Ecto neural progenitor cell (in vitro differentiated cells): ENCODE results near the gene CREB5.

Source experiments
- DNase-seq: peaks from one replicate; pipeline ENCODE4 v3.0.0-alpha.2; 2018; ENCODE audit warnings: low spot score

Gene CREB5

DNA sequence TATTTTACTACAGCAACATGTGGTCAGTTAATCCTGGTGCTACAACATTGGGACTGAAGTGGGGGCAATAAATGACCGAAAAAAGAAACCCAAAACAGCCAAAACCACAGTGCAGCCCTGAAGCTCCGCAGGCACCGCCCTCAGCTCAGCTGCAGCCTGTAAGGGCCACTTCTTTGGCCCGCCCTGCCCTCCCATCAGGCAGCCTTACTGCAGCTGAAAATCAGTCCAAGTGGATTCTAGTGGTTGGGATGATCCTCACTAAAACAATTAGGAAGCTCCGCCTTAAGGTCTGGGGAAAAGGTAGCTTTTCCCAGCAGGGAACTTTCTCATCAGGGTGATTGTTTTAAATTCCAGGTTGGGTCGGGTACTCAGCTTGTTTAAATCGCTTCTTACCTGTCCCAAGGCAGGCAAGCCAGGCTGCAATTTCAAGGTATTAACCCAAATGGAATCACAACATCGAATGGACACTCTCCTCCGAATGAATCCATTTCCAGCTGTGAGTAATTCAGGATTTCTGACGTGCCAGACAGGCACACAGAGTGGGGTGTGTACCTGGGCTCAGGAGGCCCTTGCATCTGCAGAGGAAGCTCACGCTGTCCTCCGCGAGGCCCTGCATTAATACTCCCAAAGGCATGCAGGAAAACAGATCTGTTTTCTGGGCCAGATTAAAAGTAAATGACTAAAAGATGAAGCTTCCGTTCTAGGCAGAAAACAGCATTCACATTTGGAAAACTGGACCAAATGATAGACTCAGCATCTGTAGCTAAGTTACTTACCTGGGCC, 104.3 kb downstream of the CREB5 start:
- DNase-seq: no peak

- DNase-seq: no peak
These were observed 104.9 kb downstream of the CREB5 start for GRCh38 chr7:28517206-28517605.

- DNase-seq: no peak
These were observed 105.3 kb downstream of the CREB5 start for GRCh38 chr7:28517606-28518005.

GRCh38 chr7:28520074-28521015, 108.0 kb downstream of the CREB5 start:
- no peak for DNase-seq

GRCh38 chr7:28524978-28525377, 112.7 kb downstream of the CREB5 start:
- no peak for DNase-seq

DNA sequence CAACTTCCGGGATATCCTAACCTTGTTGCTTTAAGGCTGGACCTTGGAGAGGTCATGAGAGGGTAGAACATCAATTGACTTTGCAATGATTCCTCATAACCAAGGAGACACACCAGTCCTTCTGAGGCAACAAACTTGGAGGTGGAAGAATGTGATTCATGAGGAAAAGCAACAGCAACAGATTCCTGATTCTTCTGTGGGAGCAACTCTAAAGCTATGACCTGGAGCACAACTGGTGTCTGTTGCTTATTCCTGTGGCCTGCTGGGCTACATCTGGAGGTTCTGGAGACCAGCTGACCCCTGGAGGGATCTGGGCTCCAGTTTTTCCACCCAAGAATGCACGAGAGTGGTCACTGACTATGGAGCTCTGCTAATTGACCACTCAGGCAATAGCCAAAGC, 116.6 kb downstream of the CREB5 start:
- no peak for DNase-seq

GRCh38 chr7:28529755-28530154, 117.4 kb downstream of the CREB5 start:
- DNase-seq: no peak

DNA sequence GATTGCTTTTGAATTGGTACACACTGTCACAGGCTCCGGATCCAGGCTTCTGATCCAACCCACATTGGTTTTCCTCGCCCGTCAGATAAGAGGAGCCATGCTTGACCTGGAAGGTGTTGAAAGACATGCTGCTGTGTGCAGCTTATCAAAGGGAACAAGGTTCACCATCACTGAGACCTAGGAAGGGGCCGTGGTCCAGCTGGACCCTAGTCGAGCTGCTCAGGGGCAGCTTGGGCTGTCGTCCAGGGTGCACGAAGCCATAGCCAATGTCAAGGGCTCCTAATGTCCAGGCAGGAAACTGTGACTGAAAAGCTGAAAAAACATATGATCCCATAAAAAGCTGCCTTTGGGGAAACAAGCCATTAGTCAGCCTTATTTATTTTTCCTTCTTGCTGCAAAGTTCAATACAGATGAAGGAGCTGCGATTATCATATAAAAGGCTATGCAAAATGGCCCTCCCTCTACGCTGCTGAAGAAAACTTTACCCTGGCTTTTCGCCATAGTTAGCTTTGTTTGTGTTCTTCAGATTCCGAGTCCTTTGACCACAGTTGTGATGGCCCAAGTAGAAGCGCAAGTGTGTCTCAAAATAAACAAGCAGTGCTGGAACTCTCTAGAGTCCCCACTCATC, 118.0 kb downstream of the CREB5 start:
- no peak for DNase-seq

DNA sequence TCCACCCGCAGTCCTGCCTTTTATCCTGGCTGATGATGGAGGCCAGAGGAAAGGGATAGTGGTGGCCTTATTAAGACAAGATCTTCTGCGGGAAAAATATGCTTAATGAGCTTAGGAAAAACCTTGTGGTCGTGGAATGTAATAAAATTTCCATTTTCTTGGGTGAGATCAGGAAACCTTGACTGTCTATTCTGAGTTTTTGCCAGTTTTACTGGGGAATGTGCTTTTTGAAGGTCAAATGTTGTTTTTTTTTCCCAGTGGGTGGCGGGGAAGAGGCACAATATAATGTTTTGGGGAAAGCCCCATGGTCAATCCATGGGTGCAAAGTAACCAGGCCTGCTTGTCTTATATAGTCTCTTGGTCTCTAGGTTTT, 118.5 kb downstream of the CREB5 start:
- no peak for DNase-seq

- no peak for DNase-seq
These were observed 119.0 kb downstream of the CREB5 start for GRCh38 chr7:28531291-28531690.

GRCh38 chr7:28532181-28532580, 119.9 kb downstream of the CREB5 start:
- DNase-seq: no peak

DNA sequence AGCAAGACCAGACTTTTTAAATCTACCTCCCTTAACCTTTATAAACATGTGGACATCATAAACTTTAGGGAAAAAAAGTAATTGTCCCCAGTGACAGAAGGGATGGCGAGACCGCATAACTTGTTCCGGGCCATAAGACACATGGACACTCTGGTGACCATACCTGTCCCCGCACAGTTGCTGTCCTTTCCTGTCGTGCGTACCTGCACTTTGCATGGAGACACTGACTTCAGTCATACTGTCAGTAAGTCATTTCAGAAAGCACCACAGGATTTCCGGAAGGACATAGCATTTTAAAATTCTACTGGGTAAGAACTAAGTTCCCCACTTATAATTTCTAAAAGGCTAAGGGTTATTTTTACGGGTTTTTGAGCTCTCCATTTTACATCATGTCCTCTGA, 120.9 kb downstream of the CREB5 start:
- no peak for DNase-seq

DNA sequence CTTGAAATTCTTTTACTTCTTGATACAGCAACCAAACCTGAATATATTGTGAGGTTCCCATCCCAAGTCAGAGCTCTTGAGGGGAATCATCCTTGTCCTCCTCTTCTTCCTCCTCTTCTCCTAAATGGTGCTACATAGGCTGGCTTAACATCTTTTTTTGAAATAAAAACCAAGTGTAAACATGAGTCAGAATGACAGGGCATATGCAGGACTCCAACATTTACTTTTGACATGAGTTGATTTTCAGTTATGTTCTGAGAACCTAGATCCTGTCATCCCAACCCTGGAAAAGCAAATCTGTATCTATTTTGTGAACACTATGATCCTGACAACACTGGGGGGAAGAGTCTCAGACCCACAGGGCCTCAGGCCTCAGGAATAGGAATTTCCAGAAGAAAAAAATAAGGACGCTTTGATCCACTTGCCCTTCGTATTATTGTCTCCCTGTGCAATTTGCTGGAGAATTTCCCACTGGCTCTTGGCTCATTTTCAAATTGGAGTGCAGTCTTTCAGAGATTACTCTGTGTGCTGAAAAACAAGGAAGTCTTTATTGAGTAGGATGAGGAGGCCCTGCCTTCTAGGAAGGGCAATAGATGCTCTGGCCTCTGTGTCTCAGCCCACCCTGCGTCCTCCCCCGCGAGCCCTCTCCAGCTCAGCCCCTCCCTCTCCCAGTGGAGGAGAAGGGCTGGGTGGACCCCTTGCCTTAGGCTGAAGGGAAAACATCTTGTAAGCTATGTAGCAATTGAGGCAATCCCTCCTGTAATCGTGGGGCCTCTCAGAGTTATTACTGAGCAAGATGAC, 121.6 kb downstream of the CREB5 start:
- DNase-seq: no peak

DNA sequence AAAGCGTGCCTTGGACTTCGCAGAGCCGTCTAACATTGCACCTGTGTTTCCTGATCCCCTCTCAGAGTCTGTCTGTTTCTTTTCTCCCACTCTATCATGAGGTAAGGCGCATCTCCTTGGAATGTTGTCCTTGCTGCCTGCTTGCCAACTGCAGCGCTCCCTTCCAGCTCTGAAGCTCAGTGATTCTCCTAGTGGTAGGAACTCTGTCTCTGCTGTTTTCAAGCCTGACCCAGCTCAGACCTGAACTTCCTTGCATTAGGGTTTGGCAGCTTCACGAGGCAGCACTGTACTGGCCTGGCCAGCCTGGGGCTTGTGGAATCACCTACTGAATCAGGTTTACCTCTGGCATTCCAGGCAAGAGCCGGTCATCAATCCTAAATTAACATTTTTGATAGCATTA, 123.9 kb downstream of the CREB5 start:
- DNase-seq: peak; percentile 65

- DNase-seq: no peak
These were observed 127.1 kb downstream of the CREB5 start for GRCh38 chr7:28539289-28539981.

GRCh38 chr7:28542410-28542809, 130.1 kb downstream of the CREB5 start:
- DNase-seq: no peak

DNA sequence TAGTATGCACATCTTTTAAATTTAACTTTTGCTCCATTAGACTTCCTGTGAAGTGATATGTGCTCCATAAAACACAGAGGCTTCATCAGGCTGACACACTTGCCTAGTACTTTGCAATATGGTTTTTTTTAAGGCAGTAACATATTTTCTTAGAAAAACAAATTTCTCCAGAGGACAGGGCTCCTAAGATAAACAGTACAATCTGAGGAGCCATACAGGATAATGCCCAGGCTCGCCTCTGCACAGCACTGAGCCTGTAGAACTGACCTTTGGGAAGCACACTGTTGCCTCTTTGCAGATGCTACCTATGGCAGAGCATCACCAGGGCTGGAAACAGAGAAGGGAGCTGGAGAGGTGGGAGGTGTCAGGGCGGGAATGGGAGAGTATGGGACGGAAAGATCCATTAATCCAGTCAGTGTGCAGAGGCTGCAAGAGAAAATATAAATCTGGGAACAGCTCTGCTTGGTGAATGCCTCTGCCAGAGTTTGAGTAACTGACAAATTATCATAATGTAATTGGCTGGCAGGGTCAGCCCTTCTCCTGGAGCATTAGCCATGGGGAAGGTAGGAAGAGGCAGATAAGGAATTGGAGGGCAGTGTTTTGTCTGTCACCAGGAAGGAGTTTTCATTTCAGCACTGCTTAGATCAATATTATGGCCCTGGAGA, 132.3 kb downstream of the CREB5 start:
- DNase-seq: no peak

- DNase-seq: no peak
These were observed 133.7 kb downstream of the CREB5 start for GRCh38 chr7:28546067-28546466.

- DNase-seq: no peak
These were observed 134.8 kb downstream of the CREB5 start for GRCh38 chr7:28547115-28547514.

- DNase-seq: no peak
These were observed 136.1 kb downstream of the CREB5 start for GRCh38 chr7:28548416-28548815.

- DNase-seq: no peak
These were observed 137.7 kb downstream of the CREB5 start for GRCh38 chr7:28549998-28550397.
